Kidney (tissue), 14 donors: ENCODE results near the gene DDX10. TPM values are rescaled to one million over a fixed set of nuclear protein-coding genes. Genes with fewer than 3 reads are reported as not detected.
A peak's percentile ranks its signal among the peaks of the same experiment; 100 is the strongest.

ENCODE experiments used
- DNase-seq, 5 donors: peaks; one replicate each; pipeline ENCODE4 v3.0.0-alpha.2; 2013 to 2020
- FAIRE-seq: peaks from 2 replicates; lab custom pipeline; 2012; peaks lifted over from hg19 to GRCh38; lab: Jason Lieb, UNC
- H3K27ac ChIP-seq, 2 donors: one replicate each; pipeline ENCODE4 v1.7.0; 2013; ENCODE audit warnings: low read depth in 2 of 2, low read length in 2 of 2, inconsistent platforms in 1 of 2
- H3K27me3 ChIP-seq: one replicate; pipeline ENCODE4 v1.7.1; 2013; ENCODE audit warnings: low read length, inconsistent platforms; ENCODE audit not compliant: control insufficient read depth, insufficient read depth
- H3K36me3 ChIP-seq, 3 donors: one replicate each; pipeline versions ENCODE4 v1.7.0 to v1.7.1; 2013; ENCODE audit warnings: low read length in 3 of 3, control low read depth in 1 of 3, inconsistent platforms in 1 of 3; ENCODE audit not compliant: insufficient read depth in 3 of 3, control insufficient read depth in 2 of 3
- H3K4me1 ChIP-seq, 3 donors: one replicate each; pipeline versions ENCODE4 v1.7.0 to v1.7.1; 2013; ENCODE audit warnings: low read length in 3 of 3, inconsistent platforms in 1 of 3, low read depth in 1 of 3; ENCODE audit not compliant: control insufficient read depth in 2 of 3, insufficient read depth in 2 of 3
- H3K4me3 ChIP-seq, 3 donors: one replicate each; pipeline versions ENCODE4 v1.7.0 to v1.8.1; 2013; ENCODE audit warnings: low read length in 3 of 3, control low read depth in 1 of 3, inconsistent platforms in 1 of 3
- H3K9ac ChIP-seq, 3 donors: one replicate each; pipeline versions ENCODE4 v1.7.0 to v1.7.1; 2013; ENCODE audit warnings: low read length in 3 of 3, control low read depth in 1 of 3, inconsistent platforms in 1 of 3
- H3K9me3 ChIP-seq, 3 donors: one replicate each; pipeline versions ENCODE4 v1.7.0 to v1.7.1; 2013; ENCODE audit warnings: low read length in 3 of 3, control low read depth in 1 of 3, inconsistent platforms in 1 of 3; ENCODE audit not compliant: control insufficient read depth in 2 of 3, insufficient read depth in 1 of 3
- CTCF ChIP-seq: IDR thresholded peaks from 3 replicates; pipeline ENCODE4 v1.5.1; 2012; ENCODE audit warnings: mild to moderate bottlenecking, moderate library complexity, borderline replicate concordance; ENCODE audit not compliant: insufficient read depth; ENCODE audit errors: extremely low read depth
- intact Hi-C: fragments of 100-400 bp; cut with DNase I; formaldehyde crosslinking; loops from one replicate; pipeline ENCODE4 v1.11.1; 2022
- polyA plus RNA-seq: library from polyadenylated mRNA; stranded (reverse); fragments of 350-450 nt; fragmentation: Illumina TruSeq; extraction: RNeasy Lipid Tissue Mini Kit (QIAGEN cat#74804); gene quantifications from one replicate; pipeline ENCODE4 v1.2.3, GENCODE V29; 2014; ENCODE audit warnings: low read depth, low replicate concordance; ENCODE audit not compliant: insufficient read depth
- total RNA-seq: library from RNA; stranded (reverse); fragmentation: NEBNext Ultra II Directional; extraction: Animal tissue kit (Norgen Biotek cat#: 25700); gene quantifications from one replicate; pipeline ENCODE4 v1.2.1, GENCODE V29; 2021
- donor health status: control.
- donor health status: control.
- donor health status: control.
- donor health status: control.
- donor health status: control.
- donor health status: DM: yes; HTN: yes; CAD: no.
- donor health status: Normal renal cell carcinoma (clear cell type).

The DDX10 gene
- total and polyA plus RNA-seq, 2 donors from 2014 or later, result 24.8 to 79.2 TPM

- DNase-seq (peak in 1 of 5 donors; percentile 47), FAIRE-seq (no peak)
Measured at GRCh38 chr11:108754901-108755625, 90.2 kb downstream of the DDX10 start.

GRCh38 chr11:108757630-108758029 is 92.8 kb downstream of the DDX10 start:
- Histone ChIP-seq H3K9ac (no peak overlapping the region), H3K4me1 (no peaks in the 10 kb centered on the region), H3K27me3 (no peaks in the 10 kb centered on the region), H3K4me3 (no peak overlapping the region), H3K9me3 (no peaks in the 10 kb centered on the region), H3K27ac (no peak overlapping the region), H3K36me3 (no peaks in the 10 kb centered on the region)
- TF ChIP-seq CTCF, result no peak
- no peak for FAIRE-seq
- no peak for DNase-seq
- intact Hi-C loops, result no loop called here

More at GRCh38 chr11:108754901-108755625, 90.2 kb downstream of the DDX10 start:
- no peak overlapping the region for H3K9ac ChIP-seq
- H3K4me1 ChIP-seq, result no peaks in the 10 kb centered on the region
- H3K9me3 ChIP-seq, result no peaks in the 10 kb centered on the region
- H3K36me3 ChIP-seq, result no peaks in the 10 kb centered on the region
- no peak overlapping the region for H3K4me3 ChIP-seq
- no peak overlapping the region for H3K27ac ChIP-seq
- intact Hi-C loops, result no loop called here
- no peaks in the 10 kb centered on the region for H3K27me3 ChIP-seq
- no peak for TF ChIP-seq CTCF

- no peaks in the 10 kb centered on the region for H3K36me3 ChIP-seq
- DNase-seq (no peak), FAIRE-seq (no peak)
- no peaks in the 10 kb centered on the region for H3K4me1 ChIP-seq
- no peak overlapping the region for H3K4me3 ChIP-seq
- H3K9me3 ChIP-seq, result no peaks in the 10 kb centered on the region
- H3K9ac ChIP-seq, result no peak overlapping the region
- no peaks in the 10 kb centered on the region for H3K27me3 ChIP-seq
- no peak for TF ChIP-seq CTCF
- no peak overlapping the region for H3K27ac ChIP-seq
- intact Hi-C loops, result no loop called here
Measured at GRCh38 chr11:108758458-108758857, 93.6 kb downstream of the DDX10 start.
